ENCODE measurements around the gene UACA. TPM values are rescaled to one million over a fixed set of nuclear protein-coding genes. Genes with fewer than 3 reads are reported as not detected.

The UACA gene
- total and polyA plus RNA-seq, 2 experiments from 2014 or later = 21.5 to 35.8 TPM

- DNase-seq (ENCODE audit: low spot score) = no peak
- Histone ChIP-seq H3K27ac (ENCODE audit: low read depth) (no peak overlapping the region), H3K27me3 (ENCODE audit: insufficient read depth) (no peaks in the 10 kb centered on the region), H2AFZ (no peak overlapping the region), H4K20me1 (replicated peaks; ENCODE audit: insufficient read depth) (no peaks in the 10 kb centered on the region), H3K36me3 (ENCODE audit: insufficient read depth) (no peaks in the 10 kb centered on the region), H3K79me2 (replicated peaks; ENCODE audit: insufficient read depth) (no peaks in the 10 kb centered on the region), H3F3A (replicated peaks; ENCODE audit: low read depth) (no peaks in the 10 kb centered on the region), H3K4me2 (no peak overlapping the region), H3K4me1 (ENCODE audit: insufficient read depth) (peaks cover 12% of the 10 kb centered on the region; the same call in 1 of the 2 replicates), H3K4me3 (no peak overlapping the region), H3K9me2 (ENCODE audit: insufficient read depth) (no peaks in the 10 kb centered on the region)
- H3K9me3 Mint-ChIP-seq = no peaks in the 10 kb centered on the region
- ATAC-seq = no peak
- no peak overlapping the region for H3K4me3 Mint-ChIP-seq
- H3K27ac Mint-ChIP-seq = no peak overlapping the region
- peaks cover 3% of the 10 kb centered on the region for H3K27me3 Mint-ChIP-seq (ENCODE audit: insufficient read depth, low read depth, poor library complexity)
- H3K4me1 Mint-ChIP-seq = peaks cover 19% of the 10 kb centered on the region
- no peaks in the 10 kb centered on the region for H3K36me3 Mint-ChIP-seq (ENCODE audit: low read depth)
- TF ChIP-seq ZNF114 (CRISPR knock-in tag; IDR thresholded peaks at IDR 0.05) (no peak), NANOG (IDR thresholded peaks at IDR 0.05; ENCODE audit: borderline replicate concordance) (no peak), REST (IDR thresholded peaks at IDR 0.05; ENCODE audit: unreplicated experiment) (no peak), STAT1 (IDR thresholded peaks at IDR 0.05; ENCODE audit: unreplicated experiment) (no peak), ZNF462 (CRISPR knock-in tag; IDR thresholded peaks at IDR 0.05) (no peak), ZNF331 (CRISPR knock-in tag; IDR thresholded peaks at IDR 0.05; ENCODE audit: low read depth) (no peak)
- TF ChIP-seq, protein P1, sequence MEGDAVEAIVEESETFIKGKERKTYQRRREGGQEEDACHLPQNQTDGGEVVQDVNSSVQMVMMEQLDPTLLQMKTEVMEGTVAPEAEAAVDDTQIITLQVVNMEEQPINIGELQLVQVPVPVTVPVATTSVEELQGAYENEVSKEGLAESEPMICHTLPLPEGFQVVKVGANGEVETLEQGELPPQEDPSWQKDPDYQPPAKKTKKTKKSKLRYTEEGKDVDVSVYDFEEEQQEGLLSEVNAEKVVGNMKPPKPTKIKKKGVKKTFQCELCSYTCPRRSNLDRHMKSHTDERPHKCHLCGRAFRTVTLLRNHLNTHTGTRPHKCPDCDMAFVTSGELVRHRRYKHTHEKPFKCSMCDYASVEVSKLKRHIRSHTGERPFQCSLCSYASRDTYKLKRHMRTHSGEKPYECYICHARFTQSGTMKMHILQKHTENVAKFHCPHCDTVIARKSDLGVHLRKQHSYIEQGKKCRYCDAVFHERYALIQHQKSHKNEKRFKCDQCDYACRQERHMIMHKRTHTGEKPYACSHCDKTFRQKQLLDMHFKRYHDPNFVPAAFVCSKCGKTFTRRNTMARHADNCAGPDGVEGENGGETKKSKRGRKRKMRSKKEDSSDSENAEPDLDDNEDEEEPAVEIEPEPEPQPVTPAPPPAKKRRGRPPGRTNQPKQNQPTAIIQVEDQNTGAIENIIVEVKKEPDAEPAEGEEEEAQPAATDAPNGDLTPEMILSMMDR (conservative IDR thresholded peaks at IDR 0.05; ENCODE audit: low read depth in 2 of 2) = no peak
These were observed 152.8 kb downstream of the UACA start for GRCh38 chr15:70610541-70610940.

Data from GM23338 (cell line).